K562 (cell line): ENCODE measurements around the gene ADAMTSL2. TPM values are rescaled to one million over a fixed set of nuclear protein-coding genes. Genes with fewer than 3 reads are reported as not detected.

Experiments used
- ATAC-seq: fragments of 200-7000 bp; cut with Tn5 transposase; 3 replicates; pipeline ENCODE4 v1.9.1; 2020; ENCODE audit warnings: moderate library complexity
- BruUV-seq: library from RNA; stranded (reverse); fragments of 400-500 nt; replicated peaks from 2 replicates; lab custom pipeline; 2021; lab: Mats Ljungman, UMichigan
- CTCF ChIA-PET: fragments of 300-600 bp; formaldehyde crosslinking; extraction: SDS; loops from one replicate; lab custom pipeline; 2021; ENCODE audit warnings: low intra/inter-chr PET ratio; lab: Yijun Ruan, JAX
- POLR2A ChIA-PET: fragments of 300-600, 350-650 bp; sonication (Branson Sonifier 250); formaldehyde crosslinking; extraction: SDS; loops from one replicate; lab custom pipeline; 2021; ENCODE audit warnings: antibody characterized with exemption, inconsistent platforms; lab: Yijun Ruan, JAX
- DNase-seq, 4 experiments: peaks; one replicate each; pipeline versions ENCODE4 v3.0.0 to v3.0.0-alpha.2; 2011 to 2018; ENCODE audit warnings: low spot score in 3 of 4, mixed read lengths in 3 of 4; ENCODE audit errors: extremely low read depth in 1 of 4
- FAIRE-seq: peaks from 2 replicates; lab custom pipeline; 2011; peaks lifted over from hg19 to GRCh38; lab: Jason Lieb, UNC
- H2AFZ ChIP-seq: 2 replicates; pipeline ENCODE4 v1.6.0; 2011; ENCODE audit warnings: low read depth, low read length, control low read depth, inconsistent platforms
- H3K27ac ChIP-seq: fragments of 200-600 bp; 3 replicates; pipeline ENCODE4 v1.8.0; 2011; ENCODE audit warnings: low read depth, mild to moderate bottlenecking, control low read depth, inconsistent platforms, low read length, moderate library complexity, mixed read lengths; ENCODE audit errors: extremely low read depth
- H3K27me3 ChIP-seq, 2 experiments: fragments of 300-600 bp in 1 of 2; 2 replicates in 1 of 2; 3 replicates in 1 of 2; pipeline versions ENCODE4 v1.6.0 to v1.8.0; 2011; ENCODE audit warnings: inconsistent platforms in 2 of 2, low read length in 2 of 2, mild to moderate bottlenecking in 1 of 2, mixed read lengths in 1 of 2, moderate library complexity in 1 of 2; ENCODE audit not compliant: control insufficient read depth in 2 of 2, insufficient read depth in 2 of 2
- H3K36me3 ChIP-seq: fragments of 300-600 bp; 3 replicates; pipeline ENCODE4 v1.8.0; 2011; ENCODE audit warnings: mild to moderate bottlenecking, low read length, inconsistent platforms; ENCODE audit not compliant: control insufficient read depth, insufficient read depth
- H3K4me1 ChIP-seq, 2 experiments: fragments of 200-600 bp in 1 of 2; replicated peaks in 1 of 2; 2 replicates in 1 of 2; 3 replicates in 1 of 2; pipeline versions ENCODE4 v1.5.1 to v1.8.0; 2011; ENCODE audit warnings: inconsistent platforms in 2 of 2, low read length in 2 of 2, mild to moderate bottlenecking in 1 of 2, mixed read lengths in 1 of 2, moderate library complexity in 1 of 2; ENCODE audit not compliant: control insufficient read depth in 2 of 2, insufficient read depth in 2 of 2
- H3K4me2 ChIP-seq: 2 replicates; pipeline ENCODE4 v1.6.1; 2011; ENCODE audit warnings: low read length, control low read depth, inconsistent platforms, mixed read lengths; ENCODE audit not compliant: insufficient read depth
- H3K4me3 ChIP-seq: fragments of 200-600 bp; sonication (generic), shearing (Covaris generic); 2 replicates; pipeline ENCODE4 v1.5.1; 2016; ENCODE audit warnings: control low read depth, inconsistent platforms
- H3K79me2 ChIP-seq: fragments of 200-600 bp; 3 replicates; pipeline ENCODE4 v1.8.0; 2011; ENCODE audit warnings: low read length, inconsistent platforms; ENCODE audit not compliant: control insufficient read depth, insufficient read depth
- H3K9ac ChIP-seq, 2 experiments: 2 replicates each; pipeline versions ENCODE4 v1.6.0 to v1.6.1; 2011; ENCODE audit warnings: low read depth in 2 of 2, low read length in 2 of 2, control low read depth in 1 of 2, inconsistent platforms in 1 of 2, mild to moderate bottlenecking in 1 of 2, mixed read lengths in 1 of 2; ENCODE audit not compliant: insufficient read depth in 1 of 2
- H3K9me1 ChIP-seq: one replicate; pipeline ENCODE4 v1.6.0; 2011; ENCODE audit warnings: inconsistent platforms, mild to moderate bottlenecking, low read length, moderate library complexity; ENCODE audit not compliant: control insufficient read depth, insufficient read depth
- H3K9me3 ChIP-seq: replicated peaks from 2 replicates; pipeline ENCODE4 v1.5.1; 2011; ENCODE audit warnings: low read depth, low read length, inconsistent platforms; ENCODE audit not compliant: control insufficient read depth, insufficient read depth
- H4K20me1 ChIP-seq: replicated peaks from 2 replicates; pipeline ENCODE4 v1.6.1; 2011; ENCODE audit warnings: low read length, inconsistent platforms, mixed read lengths; ENCODE audit not compliant: control insufficient read depth, insufficient read depth
- EGR1 ChIP-seq: fragments of 450-650 bp; conservative IDR thresholded peaks from 2 replicates; pipeline ENCODE4 v1.6.1; 2017; ENCODE audit warnings: mild to moderate bottlenecking
- HNRNPUL1 ChIP-seq: fragments of 200-400 bp; formaldehyde crosslinking; IDR thresholded peaks from 2 replicates; pipeline ENCODE4 v1.6.1; 2017; ENCODE audit warnings: low read length
- WGBS: fragments of 100-300 bp; shearing (Covaris generic); methylation state at CpG from one replicate; pipeline ENCODE4 v1.1.6; 2016; ENCODE audit warnings: low coverage, mixed read lengths; ENCODE audit not compliant: insufficient coverage; ENCODE audit errors: missing lambda C conversion rate; 5-methylcytosine and 5-hydroxymethylcytosine counted together
- in situ Hi-C: fragments of 300-500 bp; cut with MboI; formaldehyde crosslinking; loops from 4 replicates; pipeline ENCODE4 v1.15.0; 2018; ENCODE audit warnings: inconsistent platforms, mixed read lengths
- intact Hi-C: fragments of 100-400 bp; cut with micrococcal nuclease; formaldehyde crosslinking; loops from 2 replicates; pipeline ENCODE4 v1.14.2; 2022
- polyA plus RNA-seq, 8 experiments: library from polyadenylated mRNA; depleted of rRNA in 4 of 8; stranded (reverse) in 5 of 8; unstranded in 3 of 8; fragments of >200 nt; fragmentation: Nextera tagmentation in 2 of 8; fragmentation: Illumina TruSeq in 1 of 8; extraction: Ambion mirVana in 2 of 8; extraction: Trizol in 1 of 8; gene quantifications; 2 replicates each; pipeline versions ENCODE4 v1.2.1 to v1.2.3, GENCODE V29; 2011 to 2014; ENCODE audit warnings: inconsistent platforms in 1 of 8, missing spikeins in 1 of 8
- total RNA-seq, 7 experiments: library from RNA; depleted of rRNA in 6 of 7; stranded (reverse); fragments of >200 nt in 6 of 7; fragmentation: Illumina TruSeq in 2 of 7; extraction: Trizol in 2 of 7; gene quantifications; 2 replicates each; pipeline versions ENCODE4 v1.2.1 to v1.2.3, GENCODE V29; 2011 to 2021; ENCODE audit warnings: low replicate concordance in 1 of 7

ADAMTSL2 gene
- total and polyA plus RNA-seq, 9 of the 15 experiments (the other 6 are each of a cell fraction or from before 2014, with no cell fraction given) = 0.04 TPM; not detected in 8

DNA sequence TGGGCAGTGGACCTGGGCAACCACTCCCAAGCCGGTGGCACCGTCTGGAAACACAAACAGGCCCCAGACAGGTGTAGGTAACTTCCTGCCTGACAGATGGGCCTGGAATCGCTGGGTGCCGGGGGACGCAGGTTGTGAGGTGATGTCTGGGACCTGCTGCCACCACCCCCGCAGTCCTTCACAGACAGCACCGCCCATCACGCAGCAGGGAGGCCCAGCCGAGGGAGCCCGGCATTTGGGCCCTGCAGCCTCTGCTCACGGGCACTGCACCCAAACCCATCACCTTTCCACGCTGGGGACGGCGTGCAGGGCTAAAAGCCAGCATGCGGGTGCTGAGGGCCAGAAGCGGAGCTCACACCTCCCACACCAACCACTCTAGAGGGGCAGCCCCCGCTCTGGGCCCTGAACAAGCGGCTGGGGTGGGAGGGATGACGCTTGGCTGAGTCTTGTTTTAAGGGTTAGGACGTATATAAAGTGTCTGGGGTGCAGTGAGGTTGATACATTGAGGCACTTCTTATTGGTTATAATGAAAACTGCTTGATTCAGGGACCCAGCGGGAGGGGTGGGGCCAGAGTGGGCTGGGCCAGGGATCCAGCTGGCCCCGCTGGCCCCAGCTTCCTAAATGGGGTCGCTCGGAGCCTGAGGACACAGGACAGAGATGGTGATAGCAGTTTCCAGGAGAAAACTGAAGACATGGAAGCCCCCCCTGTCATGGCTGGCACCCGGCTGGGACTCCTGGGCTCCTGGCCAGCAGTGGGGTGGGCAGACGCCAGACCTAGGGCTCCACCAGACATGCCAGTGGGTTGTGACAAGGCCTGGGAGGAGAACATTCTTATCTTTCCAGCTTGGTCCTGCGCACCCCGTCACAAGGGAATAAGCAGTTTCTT, 21.0 kb upstream of the ADAMTSL2 start:
- DNase-seq (peak in 2 of 4 experiments; percentile 26 to 44), FAIRE-seq (no peak), ATAC-seq (no peak)
- Histone ChIP-seq H3K27me3 (peaks cover 20 to 60% of the 10 kb centered on the region in 2 experiments), H3K9me3 (peaks cover 7% of the 10 kb centered on the region; the same call in 1 of the 2 replicates), H3K4me3 (no peak overlapping the region), H3K79me2 (no peaks in the 10 kb centered on the region), H3K9me1 (no peaks in the 10 kb centered on the region), H2AFZ (no peak overlapping the region), H3K4me2 (no peak overlapping the region), H4K20me1 (no peaks in the 10 kb centered on the region; the same call in none of the 2 replicates), H3K36me3 (no peaks in the 10 kb centered on the region; the same call in 2 of the 3 replicates), H3K27ac (no peak overlapping the region), H3K4me1 (peaks cover 0 to 23% of the 10 kb centered on the region in 2 experiments; a peak in 2 of 5 replicates), H3K9ac (peak overlapping the region in 1 of 2 experiments; percentile 20; a peak in 1 of 4 replicates)
- WGBS = 4% methylated on average over 26 of the region's 28 CpGs
- TF ChIP-seq EGR1 (peak; percentile 58), HNRNPUL1 (no peak)
- BruUV-seq = no TSS peak
- intact Hi-C loops = no loop called here
- POLR2A ChIA-PET = interaction anchor here (0.5 to 1.3 kb wide), 2 partner anchors 16 to 115 kb away, joined by 3 read pairs; no protein-coding TSS in a partner anchor
- CTCF ChIA-PET = interaction anchor here (0.6 kb wide), 1 partner anchor 41 kb away, joined by 3 read pairs; no protein-coding TSS in a partner anchor
- in situ Hi-C loops = no loop called here
